AG10803 (cell line): ENCODE measurements around the gene DYNLRB1.

Experiments used
- DNase-seq: peaks from one replicate; pipeline ENCODE4 v3.0.0; 2010; ENCODE audit warnings: low read depth
- H3K4me3 ChIP-seq: 2 replicates; pipeline ENCODE4 v1.5.1; 2011; ENCODE audit warnings: mild to moderate bottlenecking, low read length, control low read depth
- CTCF ChIP-seq: conservative IDR thresholded peaks from 2 replicates; pipeline ENCODE4 v1.5.1; 2011; ENCODE audit warnings: mild to moderate bottlenecking, low read length, control low read depth, inconsistent platforms

The DYNLRB1 gene

GRCh38 chr20:34525342-34525708, 9.1 kb downstream of the DYNLRB1 start:
- no peak for TF ChIP-seq CTCF
- H3K4me3 ChIP-seq, result no peak overlapping the region
- no peak for DNase-seq

- peak; percentile 99 for DNase-seq
- H3K4me3 ChIP-seq, result no peak overlapping the region; the same call in 1 of the 2 replicates
- no peak for TF ChIP-seq CTCF
These were observed 9.6 kb downstream of the DYNLRB1 start for GRCh38 chr20:34525709-34526416.

GRCh38 chr20:34526466-34526865, 10.2 kb downstream of the DYNLRB1 start:
- TF ChIP-seq CTCF, result no peak
- H3K4me3 ChIP-seq, result no peak overlapping the region; the same call in 1 of the 2 replicates
- no peak for DNase-seq

- no peak for DNase-seq
- no peak for TF ChIP-seq CTCF
- no peak overlapping the region for H3K4me3 ChIP-seq
These were observed 10.8 kb downstream of the DYNLRB1 start for GRCh38 chr20:34527016-34527415.

- no peak for TF ChIP-seq CTCF
- no peak overlapping the region for H3K4me3 ChIP-seq
- DNase-seq, result no peak
These were observed 12.7 kb downstream of the DYNLRB1 start for GRCh38 chr20:34528921-34529297.

GRCh38 chr20:34529742-34530141, 13.5 kb downstream of the DYNLRB1 start:
- no peak for TF ChIP-seq CTCF
- no peak overlapping the region for H3K4me3 ChIP-seq
- no peak for DNase-seq

- TF ChIP-seq CTCF, result no peak
These were observed 14.1 kb downstream of the DYNLRB1 start for GRCh38 chr20:34530342-34530741.

More at GRCh38 chr20:34530342-34530741, 14.1 kb downstream of the DYNLRB1 start:
- H3K4me3 ChIP-seq, result no peak overlapping the region
- no peak for DNase-seq
